Skeletal muscle tissue (tissue), 4 donors: ENCODE results near the gene CRHBP. TPM values are rescaled to one million over a fixed set of nuclear protein-coding genes. Genes with fewer than 3 reads are reported as not detected.
"Not testable (repeated sequence)": the region's sequence is repeated elsewhere in the genome, so short reads cannot be mapped to it uniquely, and the experiment has no call there.

Experiments used
- H3K27ac ChIP-seq: one replicate; pipeline ENCODE4 v1.7.0; 2013; ENCODE audit warnings: mild to moderate bottlenecking, low read depth, low read length, inconsistent platforms
- H3K27me3 ChIP-seq, 3 donors: one replicate each; pipeline ENCODE4 v1.7.0; 2013; ENCODE audit warnings: low read length in 3 of 3; ENCODE audit not compliant: control insufficient read depth in 3 of 3, insufficient read depth in 3 of 3
- H3K36me3 ChIP-seq, 3 donors: one replicate each; pipeline ENCODE4 v1.7.0; 2013; ENCODE audit warnings: low read length in 3 of 3; ENCODE audit not compliant: control insufficient read depth in 3 of 3, insufficient read depth in 3 of 3
- H3K4me1 ChIP-seq, 3 donors: one replicate each; pipeline ENCODE4 v1.7.0; 2013; ENCODE audit warnings: low read length in 3 of 3, mild to moderate bottlenecking in 3 of 3; ENCODE audit not compliant: control insufficient read depth in 3 of 3, insufficient read depth in 3 of 3
- H3K4me3 ChIP-seq, 3 donors: one replicate each; pipeline ENCODE4 v1.7.0; 2013; ENCODE audit warnings: low read length in 3 of 3
- H3K9ac ChIP-seq, 3 donors: one replicate each; pipeline ENCODE4 v1.7.0; 2013; ENCODE audit warnings: low read length in 3 of 3, mild to moderate bottlenecking in 3 of 3, moderate library complexity in 2 of 3, low read depth in 1 of 3
- H3K9me3 ChIP-seq, 3 donors: one replicate each; pipeline ENCODE4 v1.7.0; 2013; ENCODE audit warnings: low read length in 3 of 3; ENCODE audit not compliant: control insufficient read depth in 3 of 3
- total RNA-seq: library from RNA; depleted of rRNA; stranded (reverse); fragments of >200 nt; gene quantifications from one replicate; pipeline ENCODE4 v1.2.3, GENCODE V29; 2014
- donor health status: Osteomylitis.

Gene CRHBP
- total RNA-seq, 1 donor from 2014 or later = not detected

DNA sequence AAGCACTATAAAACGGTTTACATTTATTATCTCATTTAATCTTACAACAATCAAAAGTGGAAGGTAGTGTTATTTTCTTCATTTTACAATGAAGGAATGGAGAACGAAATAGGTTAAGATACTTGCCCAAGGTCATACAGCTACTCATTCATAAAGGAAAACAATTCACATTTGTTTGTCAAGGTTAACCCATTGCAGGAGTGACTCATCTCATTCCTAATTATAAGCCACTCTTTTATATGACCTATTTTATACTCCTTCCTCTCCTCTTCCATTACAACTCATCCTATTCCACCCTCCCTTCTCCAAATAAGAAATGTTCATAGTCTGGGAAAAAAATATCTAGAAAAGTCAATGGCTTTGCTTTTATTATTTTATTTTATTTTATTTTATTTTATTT is 29.6 kb downstream of the CRHBP start:
- H3K9ac ChIP-seq = no peak overlapping the region
- no peaks in the 10 kb centered on the region for H3K36me3 ChIP-seq
- no peaks in the 10 kb centered on the region for H3K27me3 ChIP-seq
- no peaks in the 10 kb centered on the region for H3K9me3 ChIP-seq
- H3K4me1 ChIP-seq = no peaks in the 10 kb centered on the region
- no peak overlapping the region for H3K27ac ChIP-seq
- H3K4me3 ChIP-seq = no peak overlapping the region

DNA sequence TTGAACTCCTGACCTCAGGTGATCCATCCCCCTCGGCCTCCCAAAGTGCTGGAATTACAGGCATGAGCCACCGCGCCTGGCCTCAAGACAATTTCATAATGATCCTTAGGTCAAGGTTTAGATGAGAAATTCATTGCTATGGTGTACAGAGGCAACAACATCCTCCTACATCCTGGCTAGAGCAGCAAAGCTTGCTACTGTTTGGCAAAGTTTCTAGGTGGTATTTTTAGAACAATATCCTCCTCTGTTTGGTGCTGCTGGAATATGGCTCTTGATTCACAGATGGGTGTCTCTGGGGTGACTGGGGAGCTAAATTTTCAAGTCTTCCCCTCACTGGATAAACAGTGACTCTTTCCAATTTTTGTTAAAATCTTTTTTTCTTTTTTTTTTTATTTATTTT is 30.6 kb downstream of the CRHBP start:
- H3K36me3 ChIP-seq = no peaks in the 10 kb centered on the region
- no peak overlapping the region for H3K27ac ChIP-seq
- H3K9me3 ChIP-seq = no peaks in the 10 kb centered on the region
- H3K4me1 ChIP-seq = no peaks in the 10 kb centered on the region
- no peak overlapping the region for H3K4me3 ChIP-seq
- no peaks in the 10 kb centered on the region for H3K27me3 ChIP-seq
- H3K9ac ChIP-seq = no peak overlapping the region

DNA sequence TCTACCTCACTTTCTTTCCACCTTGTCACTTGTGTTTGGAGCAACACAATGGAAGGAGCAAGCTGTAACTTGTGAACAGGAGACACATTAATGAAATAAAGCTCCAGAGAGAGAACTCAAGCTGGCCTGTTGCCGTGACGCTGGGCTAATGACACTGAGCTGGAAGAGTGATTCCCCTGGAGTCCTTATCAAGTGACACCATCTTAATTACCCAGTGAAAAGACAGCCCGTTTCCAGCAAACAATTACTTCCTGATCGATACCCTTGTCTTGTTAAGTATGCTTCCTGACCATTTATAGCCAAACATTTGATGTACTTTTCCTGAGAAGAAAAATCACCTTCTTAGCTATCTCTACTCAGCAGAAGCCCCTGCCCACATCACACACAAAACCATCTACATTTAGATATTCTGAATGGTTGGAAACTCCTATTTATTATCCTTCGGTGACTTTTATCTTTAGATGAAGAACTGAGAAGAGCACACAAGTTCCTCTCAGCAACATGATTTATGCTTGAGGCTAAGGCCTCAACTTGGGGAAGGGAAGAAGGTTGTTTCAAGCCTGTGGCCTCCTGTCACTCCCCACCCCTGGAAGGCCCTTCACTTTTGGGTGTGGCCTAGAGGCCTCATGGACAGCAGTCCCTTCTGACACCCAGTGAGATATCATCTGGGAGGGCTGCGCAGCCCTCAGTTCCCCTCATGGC is 34.1 kb downstream of the CRHBP start:
- Histone ChIP-seq H3K4me3 (no peak overlapping the region), H3K4me1 (no peaks in the 10 kb centered on the region), H3K27ac (no peak overlapping the region), H3K9me3 (no peaks in the 10 kb centered on the region), H3K36me3 (no peaks in the 10 kb centered on the region), H3K9ac (no peak overlapping the region), H3K27me3 (no peaks in the 10 kb centered on the region)

DNA sequence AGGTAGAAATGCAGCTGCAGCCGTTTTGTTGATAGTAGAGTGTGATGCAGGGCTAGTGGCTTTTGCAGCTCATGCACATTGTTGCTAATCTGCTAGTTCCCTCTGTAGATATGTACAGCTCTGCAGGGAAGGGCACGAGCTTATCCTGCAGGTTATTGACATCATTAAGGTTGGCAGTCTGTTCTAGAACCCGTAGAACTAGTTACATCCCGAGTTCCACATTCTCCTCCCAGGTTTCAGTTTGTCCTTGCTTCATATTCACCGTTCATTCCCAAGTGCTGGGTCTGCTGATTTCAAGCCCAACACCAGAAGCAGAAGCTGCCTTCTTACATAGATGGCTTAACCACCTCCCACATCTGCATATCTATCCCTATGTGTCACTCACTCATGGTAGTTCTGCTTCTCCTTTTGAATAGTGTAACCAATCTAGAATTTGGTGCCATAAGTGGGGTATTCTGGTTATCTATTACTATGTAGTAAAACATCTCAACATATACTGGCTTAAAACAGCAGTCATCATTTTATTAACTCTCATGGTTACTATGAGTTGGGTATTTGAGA is 38.1 kb downstream of the CRHBP start:
- H3K9me3 ChIP-seq = no peaks in the 10 kb centered on the region
- H3K9ac ChIP-seq = no peak overlapping the region
- H3K27me3 ChIP-seq = no peaks in the 10 kb centered on the region
- no peaks in the 10 kb centered on the region for H3K4me1 ChIP-seq
- H3K4me3 ChIP-seq = no peak overlapping the region
- H3K27ac ChIP-seq = no peak overlapping the region
- no peaks in the 10 kb centered on the region for H3K36me3 ChIP-seq

DNA sequence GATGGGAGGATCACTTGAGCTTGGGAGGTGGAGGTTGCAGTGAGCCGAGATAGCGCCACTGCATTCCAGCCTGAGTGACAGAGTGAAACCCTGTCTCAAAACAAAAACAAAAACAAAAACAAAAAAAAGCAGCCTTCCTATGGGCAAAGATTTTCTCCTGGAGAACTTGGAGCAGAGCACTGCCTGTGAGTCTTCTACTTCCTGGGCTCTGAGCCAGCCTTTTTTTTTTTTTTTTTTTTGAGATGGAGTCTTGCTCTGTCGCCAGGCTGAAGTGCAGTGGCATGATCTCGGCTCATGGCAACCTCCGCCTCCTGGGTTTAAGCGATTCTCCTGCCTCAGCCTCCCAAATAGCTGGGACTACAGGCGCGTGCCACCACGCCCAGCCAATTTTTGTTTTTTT is 40.6 kb downstream of the CRHBP start:
- H3K4me1 ChIP-seq, H3K4me3 ChIP-seq, H3K9me3 ChIP-seq: not testable (repeated sequence)

DNA sequence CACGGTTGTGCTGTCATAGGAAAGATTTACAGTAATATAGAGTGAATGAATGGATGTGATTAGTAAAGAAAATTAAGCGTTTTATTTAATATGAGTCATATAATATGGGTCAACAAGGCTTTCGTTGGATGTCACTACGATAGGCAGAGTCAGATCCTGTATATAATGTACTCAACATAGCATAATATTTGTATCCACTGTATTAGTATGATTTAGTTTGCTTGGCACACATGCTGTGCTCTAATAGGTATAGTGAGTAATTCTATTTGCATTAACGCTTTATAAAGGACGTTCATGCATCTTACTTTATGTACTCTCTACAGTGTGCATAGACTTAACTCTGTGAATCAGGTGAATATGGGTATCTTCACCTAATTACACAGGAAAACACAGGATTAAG is 41.5 kb downstream of the CRHBP start:
- peaks cover 0 to 3% (median 0%) of the 10 kb centered on the region in 3 donors for H3K27me3 ChIP-seq
- H3K27ac ChIP-seq = no peak overlapping the region
- H3K4me1 ChIP-seq = no peaks in the 10 kb centered on the region
- no peak overlapping the region for H3K4me3 ChIP-seq
- H3K9me3 ChIP-seq = no peaks in the 10 kb centered on the region
- no peaks in the 10 kb centered on the region for H3K36me3 ChIP-seq
- no peak overlapping the region for H3K9ac ChIP-seq

More for the DNA sequence above, 40.6 kb downstream of the CRHBP start:
- H3K9ac ChIP-seq, H3K36me3 ChIP-seq, H3K27me3 ChIP-seq, H3K27ac ChIP-seq: not testable (repeated sequence)

DNA sequence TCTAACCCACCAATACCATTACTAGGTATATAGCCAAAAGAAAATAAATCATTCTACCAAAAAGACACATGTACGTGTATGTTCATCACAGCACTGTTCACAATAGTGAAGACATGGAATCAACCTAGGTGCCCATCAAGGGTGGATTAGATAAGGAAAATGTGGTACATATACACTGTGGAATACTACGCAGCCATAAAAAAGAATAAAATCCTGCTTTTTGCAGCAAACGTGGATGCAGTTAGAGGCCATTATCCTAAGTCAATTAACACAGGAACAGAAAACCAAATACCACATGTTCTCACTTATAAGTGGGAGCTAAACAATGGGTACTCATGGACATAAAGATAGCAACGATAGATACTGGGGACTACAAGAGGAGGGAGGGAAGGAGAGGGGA is 45.4 kb downstream of the CRHBP start:
- H3K9ac ChIP-seq, H3K4me1 ChIP-seq, H3K4me3 ChIP-seq, H3K27ac ChIP-seq, H3K9me3 ChIP-seq, H3K36me3 ChIP-seq, H3K27me3 ChIP-seq: not testable (repeated sequence)

DNA sequence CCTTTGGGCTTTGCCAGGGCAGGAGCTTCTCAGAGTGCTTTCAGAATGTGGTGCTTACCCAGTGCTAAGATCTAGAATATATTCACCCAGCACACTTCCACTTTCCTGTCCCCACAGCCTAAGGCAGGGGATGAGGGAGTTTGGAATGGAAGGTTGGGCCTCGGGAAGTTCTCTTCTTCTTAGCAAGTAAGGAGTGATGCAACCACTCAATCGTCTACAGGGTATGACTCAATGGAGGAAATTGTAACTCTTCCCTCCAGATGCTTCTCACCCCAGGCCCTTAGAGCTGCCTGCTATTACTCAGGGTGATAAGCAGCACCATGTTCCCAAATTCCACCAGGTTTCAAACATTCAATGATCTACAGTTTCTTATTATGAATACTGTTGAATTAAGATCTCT is 46.6 kb downstream of the CRHBP start:
- Histone ChIP-seq H3K4me3 (no peak overlapping the region), H3K4me1 (no peaks in the 10 kb centered on the region), H3K36me3 (no peaks in the 10 kb centered on the region), H3K27ac (no peak overlapping the region), H3K9ac (no peak overlapping the region), H3K9me3 (no peaks in the 10 kb centered on the region), H3K27me3 (peaks cover 0 to 6% (median 0%) of the 10 kb centered on the region in 3 donors)

DNA sequence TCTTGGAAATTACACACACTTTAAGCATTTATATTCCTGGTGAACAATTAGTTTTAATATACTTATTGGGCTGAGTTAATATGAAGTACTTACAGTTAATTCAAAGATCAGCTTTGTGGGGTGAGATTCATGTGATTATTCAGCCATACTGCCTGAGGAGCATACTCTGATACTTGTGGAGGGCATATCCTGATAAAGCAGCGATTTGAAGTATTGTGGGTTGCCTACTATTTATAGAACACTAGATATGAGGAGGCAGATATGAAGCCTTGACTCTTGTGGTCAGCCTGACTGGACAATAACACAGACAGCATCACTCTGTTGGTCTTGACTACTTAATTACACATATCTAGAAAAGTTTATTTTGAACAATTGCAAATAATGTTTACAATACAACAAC is 50.4 kb downstream of the CRHBP start:
- Histone ChIP-seq H3K9ac (no peak overlapping the region), H3K27ac (no peak overlapping the region), H3K4me3 (no peak overlapping the region), H3K36me3 (no peaks in the 10 kb centered on the region), H3K27me3 (peaks cover 0 to 3% (median 0%) of the 10 kb centered on the region in 3 donors), H3K9me3 (no peaks in the 10 kb centered on the region), H3K4me1 (no peaks in the 10 kb centered on the region)

DNA sequence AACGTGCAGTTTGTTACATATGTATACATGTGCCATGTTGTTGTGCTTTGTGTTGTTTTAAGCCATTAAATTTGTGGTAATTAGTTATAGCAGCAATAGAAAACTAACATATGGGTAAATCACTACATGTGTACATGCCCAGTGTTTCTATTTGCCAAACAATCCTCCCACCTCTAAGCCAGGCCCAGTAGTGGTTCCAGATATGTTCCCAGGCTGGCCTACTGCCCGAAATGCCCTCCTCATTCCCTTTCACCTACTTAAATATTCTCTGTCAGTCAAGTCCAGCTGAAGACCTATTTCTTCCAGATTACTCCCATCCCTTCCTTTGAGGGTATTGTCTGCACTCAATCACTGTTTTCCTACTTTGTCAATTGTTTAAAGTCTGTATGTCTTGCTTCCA is 53.3 kb downstream of the CRHBP start:
- H3K4me1 ChIP-seq = no peaks in the 10 kb centered on the region
- H3K27me3 ChIP-seq = peaks cover 0 to 3% (median 0%) of the 10 kb centered on the region in 3 donors
- no peak overlapping the region for H3K9ac ChIP-seq
- H3K27ac ChIP-seq = no peak overlapping the region
- H3K4me3 ChIP-seq = no peak overlapping the region
- H3K9me3 ChIP-seq = no peaks in the 10 kb centered on the region
- H3K36me3 ChIP-seq = no peaks in the 10 kb centered on the region
